Tibial nerve (tissue), 4 donors: ENCODE measurements around the gene ZSCAN2.

Experiments
- EP300 ChIP-seq, 2 donors: sonication (generic); formaldehyde crosslinking; IDR thresholded peaks; one replicate each; pipeline ENCODE4 v1.6.1; 2017; ENCODE audit warnings: antibody characterized with exemption in 2 of 2, mild to moderate bottlenecking in 1 of 2
- POLR2A ChIP-seq, 2 donors: fragments of 450-650 bp; IDR thresholded peaks; one replicate each; pipeline ENCODE4 v1.6.1; 2017; ENCODE audit warnings: antibody characterized with exemption in 2 of 2, mild to moderate bottlenecking in 2 of 2, moderate library complexity in 2 of 2
- TF ChIP-seq, protein P1 (sequence below), 5 experiments: fragments of 200-600 bp in 3 of 5; fragments of 450-650 bp in 2 of 5; sonication (generic) in 3 of 5; IDR thresholded peaks; one replicate each; pipeline ENCODE4 v1.5.1; 2016 to 2019; ENCODE audit warnings: antibody characterized with exemption in 5 of 5, mild to moderate bottlenecking in 3 of 5, moderate library complexity in 2 of 5

DNA sequence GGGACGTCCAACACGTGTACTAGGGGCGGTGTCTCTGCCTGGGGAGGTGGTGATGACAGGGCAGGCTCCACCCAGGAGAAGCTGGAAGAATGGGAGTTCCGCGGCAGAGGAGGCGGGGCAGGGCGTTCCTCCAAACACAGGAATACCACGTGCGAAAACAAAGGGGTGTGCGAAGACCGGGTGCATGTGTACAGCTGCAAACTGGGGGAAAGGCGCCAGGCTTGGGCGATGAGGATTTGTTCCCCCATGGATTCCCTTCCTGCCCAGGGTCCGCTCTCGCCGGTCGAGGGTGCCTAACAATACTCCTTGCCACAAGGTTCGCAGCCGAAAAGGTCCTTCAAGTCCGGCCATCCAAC lies 500 bp upstream of the ZSCAN2 start:
- no peak for TF ChIP-seq EP300 (IDR thresholded peaks at IDR 0.05)
- TF ChIP-seq, protein P1, sequence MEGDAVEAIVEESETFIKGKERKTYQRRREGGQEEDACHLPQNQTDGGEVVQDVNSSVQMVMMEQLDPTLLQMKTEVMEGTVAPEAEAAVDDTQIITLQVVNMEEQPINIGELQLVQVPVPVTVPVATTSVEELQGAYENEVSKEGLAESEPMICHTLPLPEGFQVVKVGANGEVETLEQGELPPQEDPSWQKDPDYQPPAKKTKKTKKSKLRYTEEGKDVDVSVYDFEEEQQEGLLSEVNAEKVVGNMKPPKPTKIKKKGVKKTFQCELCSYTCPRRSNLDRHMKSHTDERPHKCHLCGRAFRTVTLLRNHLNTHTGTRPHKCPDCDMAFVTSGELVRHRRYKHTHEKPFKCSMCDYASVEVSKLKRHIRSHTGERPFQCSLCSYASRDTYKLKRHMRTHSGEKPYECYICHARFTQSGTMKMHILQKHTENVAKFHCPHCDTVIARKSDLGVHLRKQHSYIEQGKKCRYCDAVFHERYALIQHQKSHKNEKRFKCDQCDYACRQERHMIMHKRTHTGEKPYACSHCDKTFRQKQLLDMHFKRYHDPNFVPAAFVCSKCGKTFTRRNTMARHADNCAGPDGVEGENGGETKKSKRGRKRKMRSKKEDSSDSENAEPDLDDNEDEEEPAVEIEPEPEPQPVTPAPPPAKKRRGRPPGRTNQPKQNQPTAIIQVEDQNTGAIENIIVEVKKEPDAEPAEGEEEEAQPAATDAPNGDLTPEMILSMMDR (IDR thresholded peaks at IDR 0.05) = no peak
- no peak for TF ChIP-seq POLR2A (IDR thresholded peaks at IDR 0.05)
